Trophoblast cell (in vitro differentiated cells and primary cell): ENCODE results near the gene MPO.

Experiments used
- DNase-seq, 2 donors: peaks; one replicate each; pipeline ENCODE4 v3.0.0-alpha.2; 2016
- H2AFZ ChIP-seq: 2 replicates; pipeline ENCODE4 v1.6.1; 2013; ENCODE audit warnings: low read length, moderate library complexity, mild to moderate bottlenecking; ENCODE audit not compliant: insufficient read depth, poor library complexity
- H2AK5ac ChIP-seq: 2 replicates; pipeline ENCODE4 v1.6.1; 2013; ENCODE audit warnings: mild to moderate bottlenecking, low read length
- H2BK120ac ChIP-seq: 2 replicates; pipeline ENCODE4 v1.6.1; 2013; ENCODE audit warnings: low read length, mild to moderate bottlenecking, moderate library complexity; ENCODE audit not compliant: insufficient read depth, poor library complexity
- H2BK12ac ChIP-seq: 2 replicates; pipeline ENCODE4 v1.6.1; 2013; ENCODE audit warnings: mild to moderate bottlenecking, low read length, moderate library complexity
- H2BK5ac ChIP-seq: 2 replicates; pipeline ENCODE4 v1.6.1; 2013; ENCODE audit warnings: low read length, low read depth, moderate library complexity, mild to moderate bottlenecking; ENCODE audit not compliant: poor library complexity
- H3K14ac ChIP-seq: 2 replicates; pipeline ENCODE4 v1.6.1; 2013; ENCODE audit warnings: mild to moderate bottlenecking, low read length
- H3K18ac ChIP-seq: 2 replicates; pipeline ENCODE4 v1.6.1; 2013; ENCODE audit warnings: mild to moderate bottlenecking, low read length
- H3K23ac ChIP-seq: 2 replicates; pipeline ENCODE4 v1.6.1; 2013; ENCODE audit warnings: low read length
- H3K27ac ChIP-seq: 2 replicates; pipeline ENCODE4 v1.5.1; 2013; ENCODE audit warnings: low read depth, mild to moderate bottlenecking, inconsistent platforms, low read length, moderate library complexity
- H3K27me3 ChIP-seq: 2 replicates; pipeline ENCODE4 v1.6.1; 2013; ENCODE audit warnings: inconsistent platforms, mild to moderate bottlenecking, low read length, moderate library complexity; ENCODE audit not compliant: insufficient read depth
- H3K36me3 ChIP-seq, 2 experiments: 1 replicate in 1 of 2; 2 replicates in 1 of 2; pipeline ENCODE4 v1.6.1; 2013; ENCODE audit warnings: low read length in 2 of 2, mild to moderate bottlenecking in 2 of 2, moderate library complexity in 1 of 2; ENCODE audit not compliant: insufficient read depth in 2 of 2, control insufficient read depth in 1 of 2
- H3K4ac ChIP-seq: 2 replicates; pipeline ENCODE4 v1.6.1; 2013; ENCODE audit warnings: low read depth, mild to moderate bottlenecking, low read length, moderate library complexity
- H3K4me1 ChIP-seq, 2 experiments: 1 replicate in 1 of 2; 2 replicates in 1 of 2; pipeline ENCODE4 v1.6.1; 2013; ENCODE audit warnings: low read length in 2 of 2, mild to moderate bottlenecking in 2 of 2, moderate library complexity in 1 of 2; ENCODE audit not compliant: insufficient read depth in 2 of 2, control insufficient read depth in 1 of 2
- H3K4me2 ChIP-seq: 2 replicates; pipeline ENCODE4 v1.6.1; 2013; ENCODE audit warnings: inconsistent platforms, mild to moderate bottlenecking, low read length, moderate library complexity
- H3K4me3 ChIP-seq: 2 replicates; pipeline ENCODE4 v1.5.1; 2013; ENCODE audit warnings: mild to moderate bottlenecking, low read depth, low read length, inconsistent platforms
- H3K79me1 ChIP-seq: one replicate; pipeline ENCODE4 v1.6.1; 2013; ENCODE audit warnings: low read length
- H3K79me2 ChIP-seq: 2 replicates; pipeline ENCODE4 v1.6.1; 2013; ENCODE audit warnings: low read length, mild to moderate bottlenecking; ENCODE audit not compliant: control insufficient read depth, insufficient read depth, poor library complexity
- H3K9ac ChIP-seq: 2 replicates; pipeline ENCODE4 v1.6.1; 2013; ENCODE audit warnings: mild to moderate bottlenecking, low read length
- H3K9me3 ChIP-seq: 2 replicates; pipeline ENCODE4 v1.6.1; 2013; ENCODE audit warnings: low read depth, mild to moderate bottlenecking, control low read depth, inconsistent platforms, low read length; ENCODE audit not compliant: insufficient read depth
- H4K12ac ChIP-seq: 2 replicates; pipeline ENCODE4 v1.6.1; 2013; ENCODE audit warnings: low read depth, mild to moderate bottlenecking, low read length, moderate library complexity
- H4K8ac ChIP-seq: 2 replicates; pipeline ENCODE4 v1.6.1; 2013; ENCODE audit warnings: low read depth, mild to moderate bottlenecking, low read length, moderate library complexity
- H4K91ac ChIP-seq: one replicate; pipeline ENCODE4 v1.6.1; 2013; ENCODE audit warnings: low read depth, mild to moderate bottlenecking, low read length, moderate library complexity
- WGBS: extraction: QIAGEN DNeasy Blood & Tissue Kit; methylation state at CpG from one replicate; pipeline ENCODE4 v1.1.7; 2013; ENCODE audit warnings: missing lambda C conversion rate; ENCODE audit not compliant: insufficient read length, insufficient coverage; ENCODE audit errors: extremely low coverage; 5-methylcytosine and 5-hydroxymethylcytosine counted together

The MPO gene

DNA sequence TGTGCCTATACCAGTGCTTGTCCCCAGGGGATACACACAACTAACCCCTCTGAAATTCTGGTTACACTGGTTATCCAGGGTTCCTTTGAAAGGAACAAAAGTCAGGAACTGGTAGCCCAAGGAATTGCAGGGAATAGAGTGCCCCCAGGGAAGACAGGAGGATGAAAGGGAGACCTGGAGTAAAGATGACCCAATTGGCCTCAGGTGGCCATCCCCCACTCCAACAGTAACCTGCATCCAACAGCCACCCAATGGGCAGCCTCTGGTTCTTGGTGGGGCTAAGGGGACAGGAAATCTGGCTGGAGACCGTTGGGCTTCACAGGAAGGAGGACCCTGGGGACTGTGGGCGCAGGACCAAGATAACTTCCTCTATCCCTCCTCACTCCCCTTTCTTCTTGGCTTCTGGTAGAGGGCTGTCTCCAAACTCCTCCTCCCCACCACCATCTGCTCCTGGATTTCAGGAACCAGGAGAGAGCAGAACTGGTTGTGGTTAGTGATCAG lies 826 bp upstream of the MPO start:
- WGBS: no CpG with 5 or more reads among the region's 2 CpGs
- no peaks in the 10 kb centered on the region for H3K79me1 ChIP-seq
- no peak overlapping the region for H3K23ac ChIP-seq
- no peak overlapping the region for H4K12ac ChIP-seq
- no peak overlapping the region for H3K4ac ChIP-seq
- peak; percentile 19 to 68 for DNase-seq
- H2AFZ ChIP-seq: no peak overlapping the region
- H3K27me3 ChIP-seq: no peaks in the 10 kb centered on the region
- H3K4me2 ChIP-seq: no peak overlapping the region
- H3K4me1 ChIP-seq: peaks cover 0 to 2% of the 10 kb centered on the region in 2 experiments
- H3K9ac ChIP-seq: no peak overlapping the region
- H2AK5ac ChIP-seq: no peak overlapping the region
- no peak overlapping the region for H3K4me3 ChIP-seq
- peaks cover 3% of the 10 kb centered on the region for H3K9me3 ChIP-seq
- no peak overlapping the region for H2BK120ac ChIP-seq
- H3K36me3 ChIP-seq: no peaks in the 10 kb centered on the region
- no peak overlapping the region for H3K27ac ChIP-seq
- no peak overlapping the region for H3K14ac ChIP-seq
- no peak overlapping the region for H4K91ac ChIP-seq
- H3K79me2 ChIP-seq: no peaks in the 10 kb centered on the region
- H2BK5ac ChIP-seq: no peak overlapping the region
- H3K18ac ChIP-seq: no peak overlapping the region
- no peak overlapping the region for H4K8ac ChIP-seq
- no peak overlapping the region for H2BK12ac ChIP-seq

GRCh38 chr17:58279736-58280479 lies 827 bp downstream of the MPO start:
- Histone ChIP-seq H3K4ac (no peak overlapping the region), H2BK5ac (no peak overlapping the region), H4K12ac (no peak overlapping the region), H3K4me3 (no peak overlapping the region), H3K23ac (no peak overlapping the region), H3K4me2 (no peak overlapping the region), H3K18ac (no peak overlapping the region), H3K9me3 (peaks cover 5% of the 10 kb centered on the region), H3K9ac (no peak overlapping the region), H3K36me3 (no peaks in the 10 kb centered on the region), H2AK5ac (no peak overlapping the region), H2AFZ (no peak overlapping the region), H3K79me2 (no peaks in the 10 kb centered on the region), H2BK120ac (no peak overlapping the region), H3K79me1 (no peaks in the 10 kb centered on the region), H3K27me3 (no peaks in the 10 kb centered on the region), H2BK12ac (no peak overlapping the region), H3K14ac (no peak overlapping the region), H4K8ac (no peak overlapping the region), H3K4me1 (peaks cover 0 to 2% of the 10 kb centered on the region in 2 experiments), H4K91ac (no peak overlapping the region), H3K27ac (no peak overlapping the region)
- DNase-seq: no peak
- WGBS: no CpG with 5 or more reads among the region's 16 CpGs

DNA sequence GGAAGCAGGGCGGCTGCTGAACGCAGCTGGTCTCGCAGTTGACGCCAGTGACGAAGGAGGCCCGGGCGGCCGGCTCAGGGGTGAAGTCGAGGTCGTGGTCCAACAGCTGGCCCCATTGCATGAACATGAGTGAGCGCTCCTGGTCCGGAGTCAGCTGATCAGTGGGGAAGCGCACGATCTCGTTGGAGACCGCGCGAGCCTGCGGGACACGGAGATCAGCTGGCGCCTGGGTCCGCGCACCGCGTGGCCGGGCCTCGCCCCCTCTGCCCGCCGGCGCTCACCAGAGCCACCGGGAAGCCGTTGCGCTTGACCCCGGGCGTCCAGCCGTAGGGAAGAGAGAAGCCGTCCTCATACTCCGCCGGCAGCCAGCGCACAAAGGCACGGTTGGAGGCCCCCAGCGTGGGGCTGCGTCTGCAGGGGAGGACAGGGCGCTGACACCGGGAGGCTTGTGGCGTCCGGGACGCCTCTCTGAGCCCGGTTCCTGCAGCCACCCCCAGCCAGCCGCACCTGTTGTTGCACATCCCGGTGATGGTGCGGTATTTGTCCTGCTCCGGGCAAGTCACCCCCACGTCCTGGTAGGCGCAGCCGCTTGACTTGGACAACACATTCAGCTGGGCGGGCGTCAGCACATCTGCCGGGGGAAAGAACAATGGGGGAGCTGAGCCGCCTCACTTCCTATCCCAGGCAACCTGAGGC lies 1.6 kb downstream of the MPO start:
- Histone ChIP-seq H3K18ac (no peak overlapping the region), H3K36me3 (no peaks in the 10 kb centered on the region), H3K79me2 (no peaks in the 10 kb centered on the region), H3K14ac (no peak overlapping the region), H4K8ac (no peak overlapping the region), H4K91ac (no peak overlapping the region), H3K27me3 (no peaks in the 10 kb centered on the region), H3K4me1 (peaks cover 0 to 2% of the 10 kb centered on the region in 2 experiments), H2AK5ac (no peak overlapping the region), H3K79me1 (no peaks in the 10 kb centered on the region), H3K4me3 (no peak overlapping the region), H2AFZ (no peak overlapping the region), H3K23ac (no peak overlapping the region), H3K27ac (no peak overlapping the region), H2BK5ac (no peak overlapping the region), H2BK120ac (no peak overlapping the region), H3K9me3 (peaks cover 5% of the 10 kb centered on the region), H4K12ac (no peak overlapping the region), H2BK12ac (no peak overlapping the region), H3K4ac (no peak overlapping the region), H3K9ac (no peak overlapping the region), H3K4me2 (no peak overlapping the region)
- peak in 1 of 2 donors; percentile 12 for DNase-seq
- no CpG with 5 or more reads among the region's 60 CpGs for whole genome bisulfite sequencing

- Histone ChIP-seq H3K14ac (no peak overlapping the region), H2BK12ac (no peak overlapping the region), H3K27ac (no peak overlapping the region), H3K4ac (no peak overlapping the region), H2BK120ac (no peak overlapping the region), H3K79me1 (no peaks in the 10 kb centered on the region), H2BK5ac (no peak overlapping the region), H3K23ac (no peak overlapping the region), H3K9me3 (peaks cover 5% of the 10 kb centered on the region), H3K79me2 (no peaks in the 10 kb centered on the region), H3K36me3 (no peaks in the 10 kb centered on the region), H4K91ac (no peak overlapping the region), H2AK5ac (no peak overlapping the region), H3K27me3 (no peaks in the 10 kb centered on the region), H2AFZ (no peak overlapping the region), H3K18ac (no peak overlapping the region), H3K9ac (no peak overlapping the region), H4K12ac (no peak overlapping the region), H3K4me3 (no peak overlapping the region), H4K8ac (no peak overlapping the region), H3K4me1 (peaks cover 0 to 2% of the 10 kb centered on the region in 2 experiments), H3K4me2 (no peak overlapping the region)
- no CpG with 5 or more reads among the region's 5 CpGs for WGBS
- no peak for DNase-seq
These were observed 2.1 kb downstream of the MPO start for GRCh38 chr17:58278661-58279015.
